Gastroesophageal sphincter (tissue), 3 donors: Measurements from ENCODE around the gene TNFRSF1A.

Experiments
- CTCF ChIP-seq, 4 experiments: fragments of 200-600 bp in 2 of 4; fragments of 450-650 bp in 2 of 4; sonication (generic) in 1 of 4; IDR thresholded peaks; one replicate each; pipeline ENCODE4 v1.5.1; 2017 to 2019; ENCODE audit warnings: antibody characterized with exemption in 4 of 4, mild to moderate bottlenecking in 2 of 4, moderate library complexity in 2 of 4
- EP300 ChIP-seq: sonication (generic); formaldehyde crosslinking; IDR thresholded peaks from one replicate; pipeline ENCODE4 v1.6.1; 2017; ENCODE audit warnings: antibody characterized with exemption, mild to moderate bottlenecking
- POLR2A ChIP-seq, 2 donors: fragments of 450-650 bp; IDR thresholded peaks; one replicate each; pipeline ENCODE4 v1.6.1; 2017; ENCODE audit warnings: antibody characterized with exemption in 2 of 2, mild to moderate bottlenecking in 2 of 2, moderate library complexity in 1 of 2
- POLR2AphosphoS5 ChIP-seq: sonication (generic); formaldehyde crosslinking; IDR thresholded peaks from one replicate; pipeline ENCODE4 v1.6.1; 2017; ENCODE audit warnings: antibody characterized with exemption

DNA sequence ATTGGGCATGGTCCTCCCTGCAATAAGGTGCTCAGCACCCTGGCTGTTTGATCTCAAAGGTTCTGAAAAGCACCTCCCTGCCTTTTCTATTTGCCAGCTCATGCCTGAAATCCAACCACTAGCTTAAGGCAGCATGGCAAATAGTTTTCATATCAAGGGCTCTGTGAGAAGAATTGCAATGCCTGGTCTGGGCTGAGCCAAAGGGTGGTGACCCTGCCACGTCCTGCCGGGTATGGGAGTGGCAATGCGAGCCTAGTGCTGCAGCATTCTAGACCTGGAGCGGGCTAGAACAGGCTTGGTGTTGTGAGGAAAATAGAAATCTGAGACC, 35.8 kb upstream of the TNFRSF1A start:
- no peak for TF ChIP-seq CTCF (IDR thresholded peaks at IDR 0.05)
- peak; percentile 11 for TF ChIP-seq POLR2AphosphoS5
- TF ChIP-seq POLR2A (IDR thresholded peaks at IDR 0.05) = no peak
- no peak for TF ChIP-seq EP300
